Gastroesophageal sphincter (tissue), 4 donors: ENCODE measurements around the gene COL26A1. TPM values are rescaled to one million over a fixed set of nuclear protein-coding genes. Genes with fewer than 3 reads are reported as not detected.

Experiments
- ATAC-seq: fragments of 150-250 bp; one replicate; pipeline ENCODE4 v1.9.1; 2016; ENCODE audit warnings: mild to moderate bottlenecking, moderate library complexity
- H3K27ac ChIP-seq, 4 donors: fragments of 200-600 bp; sonication (generic) in 3 of 4; 1 replicate in 3 of 4; 2 replicates in 1 of 4; pipeline ENCODE4 v1.5.1; 2016 to 2019
- H3K27me3 ChIP-seq: fragments of 200-600 bp; sonication (generic); one replicate; pipeline ENCODE4 v1.5.1; 2019
- H3K36me3 ChIP-seq, 2 donors: fragments of 200-600 bp; sonication (generic); one replicate each; pipeline ENCODE4 v1.5.1; 2019; ENCODE audit warnings: control low read depth in 1 of 2
- H3K4me1 ChIP-seq, 3 donors: fragments of 200-600 bp; sonication (generic); 1 replicate in 2 of 3; 2 replicates in 1 of 3; pipeline ENCODE4 v1.5.1; 2016 to 2019; ENCODE audit warnings: control low read depth in 2 of 3
- H3K4me3 ChIP-seq, 2 donors: fragments of 200-600 bp; sonication (generic); one replicate each; pipeline ENCODE4 v1.5.1; 2019; ENCODE audit warnings: mild to moderate bottlenecking in 1 of 2, moderate library complexity in 1 of 2
- H3K9me3 ChIP-seq, 3 donors: fragments of 200-600 bp; sonication (generic); one replicate each; pipeline ENCODE4 v1.5.1; 2017 to 2019; ENCODE audit warnings: control low read depth in 2 of 3
- CTCF ChIP-seq, 4 experiments: fragments of 200-600 bp in 2 of 4; fragments of 450-650 bp in 2 of 4; sonication (generic) in 1 of 4; IDR thresholded peaks; one replicate each; pipeline ENCODE4 v1.5.1; 2017 to 2019; ENCODE audit warnings: antibody characterized with exemption in 4 of 4, mild to moderate bottlenecking in 2 of 4, moderate library complexity in 2 of 4
- EP300 ChIP-seq: sonication (generic); formaldehyde crosslinking; IDR thresholded peaks from one replicate; pipeline ENCODE4 v1.6.1; 2017; ENCODE audit warnings: antibody characterized with exemption, mild to moderate bottlenecking
- POLR2A ChIP-seq, 2 donors: fragments of 450-650 bp; IDR thresholded peaks; one replicate each; pipeline ENCODE4 v1.6.1; 2017; ENCODE audit warnings: antibody characterized with exemption in 2 of 2, mild to moderate bottlenecking in 2 of 2, moderate library complexity in 1 of 2
- POLR2AphosphoS5 ChIP-seq: sonication (generic); formaldehyde crosslinking; IDR thresholded peaks from one replicate; pipeline ENCODE4 v1.6.1; 2017; ENCODE audit warnings: antibody characterized with exemption
- WGBS, 2 donors: methylation state at CpG; one replicate each; pipeline ENCODE4 v1.1.5; 2018; ENCODE audit warnings: low coverage in 1 of 2; 5-methylcytosine and 5-hydroxymethylcytosine counted together
- total RNA-seq, 4 donors: library from RNA; depleted of rRNA; stranded (reverse); fragments of >200 nt; gene quantifications; one replicate each; pipeline ENCODE4 v1.1.0, GENCODE V29; 2016

Gene COL26A1
- total RNA-seq, 4 donors from 2014 or later: not detected

- Histone ChIP-seq H3K36me3 (no peaks in the 10 kb centered on the region), H3K4me3 (no peak overlapping the region), H3K27me3 (peaks cover 78% of the 10 kb centered on the region), H3K4me1 (peaks cover 0 to 9% (median 4%) of the 10 kb centered on the region in 3 donors), H3K27ac (no peak overlapping the region), H3K9me3 (peaks cover 0 to 5% (median 0%) of the 10 kb centered on the region in 3 donors)
- no peak for TF ChIP-seq POLR2AphosphoS5
- no peak for TF ChIP-seq POLR2A (IDR thresholded peaks at IDR 0.05)
- TF ChIP-seq EP300: no peak
- TF ChIP-seq CTCF (IDR thresholded peaks at IDR 0.05): no peak
- no peak for ATAC-seq
- WGBS, 2 donors: 83% methylated on average over 4 of the region's 13 CpGs; no CpG with 5 or more reads in 1 of the 2 donors
Measured at GRCh38 chr7:101400751-101401150, 38.1 kb downstream of the COL26A1 start.

- WGBS, 2 donors: 29 to 50% methylated on average over 1 to 6 of the region's 7 CpGs
- Histone ChIP-seq H3K27ac (no peak overlapping the region), H3K9me3 (peaks cover 0 to 5% (median 0%) of the 10 kb centered on the region in 3 donors), H3K27me3 (peaks cover 85% of the 10 kb centered on the region), H3K4me3 (no peak overlapping the region), H3K36me3 (no peaks in the 10 kb centered on the region), H3K4me1 (peaks cover 0 to 9% (median 4%) of the 10 kb centered on the region in 3 donors)
- no peak for TF ChIP-seq POLR2AphosphoS5
- no peak for TF ChIP-seq CTCF (IDR thresholded peaks at IDR 0.05)
- TF ChIP-seq POLR2A (IDR thresholded peaks at IDR 0.05): no peak
- TF ChIP-seq EP300: no peak
- ATAC-seq: no peak
Measured at GRCh38 chr7:101401390-101402080, 38.9 kb downstream of the COL26A1 start.

- WGBS, 2 donors: 14 to 20% methylated on average over 2 to 12 of the region's 12 CpGs
- Histone ChIP-seq H3K4me1 (peaks cover 0 to 9% (median 4%) of the 10 kb centered on the region in 3 donors), H3K9me3 (peaks cover 0 to 5% (median 0%) of the 10 kb centered on the region in 3 donors), H3K27ac (no peak overlapping the region), H3K27me3 (peaks cover 86% of the 10 kb centered on the region), H3K4me3 (no peak overlapping the region), H3K36me3 (no peaks in the 10 kb centered on the region)
- no peak for TF ChIP-seq POLR2A (IDR thresholded peaks at IDR 0.05)
- no peak for TF ChIP-seq POLR2AphosphoS5
- TF ChIP-seq EP300: no peak
- TF ChIP-seq CTCF (IDR thresholded peaks at IDR 0.05): no peak
- ATAC-seq: no peak
Measured at GRCh38 chr7:101402081-101402779, 39.6 kb downstream of the COL26A1 start.

- Histone ChIP-seq H3K36me3 (no peaks in the 10 kb centered on the region), H3K27ac (no peak overlapping the region), H3K27me3 (peaks cover 87% of the 10 kb centered on the region), H3K9me3 (peaks cover 0 to 7% (median 0%) of the 10 kb centered on the region in 3 donors), H3K4me1 (peaks cover 0 to 9% (median 4%) of the 10 kb centered on the region in 3 donors), H3K4me3 (no peak overlapping the region)
- WGBS, 2 donors: 40% methylated on average over 1 of the region's 6 CpGs; no CpG with 5 or more reads in 1 of the 2 donors
- no peak for TF ChIP-seq EP300
- no peak for TF ChIP-seq CTCF (IDR thresholded peaks at IDR 0.05)
- no peak for TF ChIP-seq POLR2A (IDR thresholded peaks at IDR 0.05)
- no peak for TF ChIP-seq POLR2AphosphoS5
- no peak for ATAC-seq
Measured at GRCh38 chr7:101402835-101403234, 40.2 kb downstream of the COL26A1 start.
